ENCODE measurements around the gene NUP205. TPM values are rescaled to one million over a fixed set of nuclear protein-coding genes. Genes with fewer than 3 reads are reported as not detected.

NUP205 gene
- total RNA-seq, 2 donors from 2014 or later = 80.9 to 116 TPM

DNA sequence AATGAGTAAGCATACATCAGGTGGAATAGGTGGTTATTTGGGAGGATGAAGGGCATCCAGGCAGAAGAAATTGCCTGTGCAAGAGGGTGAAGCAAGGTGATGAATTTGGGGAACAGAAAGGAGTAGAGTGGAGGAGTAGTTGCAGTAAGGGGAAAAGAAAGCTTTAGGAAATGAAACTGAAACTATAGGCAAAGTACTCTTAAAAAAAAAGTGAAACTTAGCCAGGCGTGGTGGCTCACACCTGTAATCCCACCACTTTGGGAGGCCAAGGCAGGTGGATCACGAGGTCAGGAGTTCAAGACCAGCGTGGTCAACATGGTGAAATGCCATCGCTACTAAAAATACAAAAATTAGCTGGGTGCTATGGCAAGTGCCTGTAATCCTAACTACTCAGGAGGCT is 17.6 kb downstream of the NUP205 start:
- peaks cover 94% of the 10 kb centered on the region for H3K36me3 Mint-ChIP-seq (ENCODE audit: low read depth)
- H3K27me3 Mint-ChIP-seq = no peaks in the 10 kb centered on the region
- no peaks in the 10 kb centered on the region for H3K9me3 Mint-ChIP-seq
- H3K27ac Mint-ChIP-seq = peak overlapping the region; percentile 48
- H3K4me1 Mint-ChIP-seq = peaks cover 11% of the 10 kb centered on the region
- no peak for ATAC-seq (replicated peaks)
- H3K4me3 Mint-ChIP-seq = no peak overlapping the region

DNA sequence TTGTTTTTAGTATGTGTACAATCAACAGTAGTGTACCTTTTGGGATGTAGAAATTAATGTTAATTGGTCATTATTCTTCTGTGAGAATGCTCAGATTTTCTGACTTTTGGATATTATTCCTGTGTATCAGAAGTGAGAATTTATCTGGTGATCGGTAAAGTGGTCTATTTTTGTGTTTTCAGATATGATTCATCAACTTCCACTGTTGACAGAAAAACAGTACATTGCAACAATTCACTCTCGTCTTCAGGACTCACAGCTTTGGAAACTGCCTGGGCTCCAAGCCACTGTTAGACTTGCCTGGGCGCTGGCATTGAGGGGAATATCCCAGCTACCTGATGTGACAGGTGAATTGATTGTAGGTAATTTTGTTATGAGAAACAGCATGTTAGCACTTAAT is 20.9 kb downstream of the NUP205 start:
- Mint-ChIP-seq H3K27me3 (no peaks in the 10 kb centered on the region), H3K36me3 (ENCODE audit: low read depth) (peaks cover 99% of the 10 kb centered on the region), H3K27ac (no peak overlapping the region), H3K4me3 (no peak overlapping the region), H3K4me1 (peaks cover 11% of the 10 kb centered on the region), H3K9me3 (no peaks in the 10 kb centered on the region)
- no peak for ATAC-seq (replicated peaks)

GRCh38 chr7:135584362-135585353 is 26.9 kb downstream of the NUP205 start:
- no peaks in the 10 kb centered on the region for H3K27me3 Mint-ChIP-seq
- H3K9me3 Mint-ChIP-seq = no peaks in the 10 kb centered on the region
- ATAC-seq (replicated peaks) = no peak
- no peaks in the 10 kb centered on the region for H3K4me1 Mint-ChIP-seq
- no peak overlapping the region for H3K27ac Mint-ChIP-seq
- H3K36me3 Mint-ChIP-seq (ENCODE audit: low read depth) = peaks cover 99% of the 10 kb centered on the region
- no peak overlapping the region for H3K4me3 Mint-ChIP-seq

DNA sequence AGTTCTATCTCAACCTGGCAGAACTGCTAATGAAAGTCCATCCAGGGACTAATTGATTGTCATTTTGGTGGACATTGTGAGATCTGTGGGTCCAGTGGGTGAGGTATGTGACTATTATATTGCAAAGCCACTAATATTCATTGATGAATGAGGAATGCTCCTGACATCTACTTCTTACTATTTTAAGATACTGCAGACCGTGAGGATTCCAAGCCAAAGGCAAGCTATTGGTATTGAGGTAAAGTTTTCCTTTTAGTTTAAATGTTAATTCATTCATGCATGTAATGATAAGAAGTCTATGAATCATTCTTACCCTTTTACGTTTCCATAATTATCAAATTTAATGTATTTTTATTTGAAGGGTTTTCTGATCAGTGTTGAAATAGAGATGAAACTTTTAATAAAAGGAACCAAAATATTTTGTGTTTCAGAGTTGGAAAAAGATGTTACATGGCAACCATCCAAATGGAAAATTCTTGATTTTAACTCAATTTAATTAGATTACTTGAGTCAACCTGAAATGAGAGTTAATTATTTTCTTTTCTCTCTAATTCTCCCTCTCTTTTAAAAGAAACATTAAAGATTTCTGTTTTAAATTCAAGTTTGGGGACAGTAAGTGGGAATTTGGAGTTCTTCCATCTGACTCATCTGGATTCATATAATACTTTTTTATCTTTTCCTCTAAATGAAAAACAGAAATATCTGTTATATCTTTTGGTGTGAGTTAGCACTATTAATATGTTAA is 39.6 kb downstream of the NUP205 start:
- peaks cover 98% of the 10 kb centered on the region for H3K36me3 Mint-ChIP-seq (ENCODE audit: low read depth)
- no peaks in the 10 kb centered on the region for H3K27me3 Mint-ChIP-seq
- H3K27ac Mint-ChIP-seq = no peak overlapping the region
- ATAC-seq (replicated peaks) = no peak
- H3K4me1 Mint-ChIP-seq = no peaks in the 10 kb centered on the region
- H3K9me3 Mint-ChIP-seq = no peaks in the 10 kb centered on the region
- no peak overlapping the region for H3K4me3 Mint-ChIP-seq

DNA sequence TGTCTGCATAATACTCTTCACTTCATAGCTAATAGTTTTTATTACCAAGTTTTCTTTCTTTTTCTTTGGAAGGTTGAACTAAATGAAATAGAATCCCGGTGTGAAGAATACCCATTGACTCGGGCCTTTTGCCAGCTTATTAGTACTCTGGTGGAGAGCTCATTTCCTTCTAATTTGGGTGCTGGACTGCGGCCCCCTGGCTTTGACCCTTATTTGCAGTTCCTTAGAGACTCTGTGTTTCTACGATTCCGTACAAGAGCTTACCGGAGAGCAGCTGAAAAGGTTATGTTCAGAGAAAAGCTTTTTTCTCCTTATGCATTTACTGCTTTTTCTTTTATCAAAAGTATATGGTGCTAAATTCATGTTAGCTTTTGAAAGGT is 40.2 kb downstream of the NUP205 start:
- ATAC-seq (replicated peaks) = no peak
- Mint-ChIP-seq H3K4me1 (no peaks in the 10 kb centered on the region), H3K36me3 (ENCODE audit: low read depth) (peaks cover 98% of the 10 kb centered on the region), H3K4me3 (no peak overlapping the region), H3K9me3 (no peaks in the 10 kb centered on the region), H3K27me3 (no peaks in the 10 kb centered on the region), H3K27ac (no peak overlapping the region)

DNA sequence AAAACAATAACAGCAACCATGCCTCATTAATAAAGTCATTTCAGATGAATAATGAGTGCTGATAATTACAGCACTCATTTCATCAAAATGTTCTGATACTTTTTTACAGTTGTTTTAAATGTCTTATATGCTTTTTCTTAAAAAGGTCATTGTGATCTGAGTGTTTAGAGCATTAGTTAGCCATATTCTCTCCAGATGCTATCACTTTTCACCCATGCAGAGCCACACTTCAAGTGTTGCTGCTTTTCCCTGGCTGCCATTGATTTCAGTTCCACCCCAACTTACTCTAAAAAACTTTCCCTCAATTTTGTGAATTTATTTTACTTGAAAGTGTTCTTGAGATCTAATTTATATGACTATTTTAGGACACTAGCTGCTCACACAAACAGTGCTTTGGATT is 41.8 kb downstream of the NUP205 start:
- H3K27ac Mint-ChIP-seq = no peak overlapping the region
- H3K9me3 Mint-ChIP-seq = no peaks in the 10 kb centered on the region
- ATAC-seq (replicated peaks) = no peak
- H3K4me1 Mint-ChIP-seq = no peaks in the 10 kb centered on the region
- H3K4me3 Mint-ChIP-seq = no peak overlapping the region
- no peaks in the 10 kb centered on the region for H3K27me3 Mint-ChIP-seq
- peaks cover 98% of the 10 kb centered on the region for H3K36me3 Mint-ChIP-seq (ENCODE audit: low read depth)

- Mint-ChIP-seq H3K27me3 (no peaks in the 10 kb centered on the region), H3K36me3 (ENCODE audit: low read depth) (peaks cover 98% of the 10 kb centered on the region), H3K4me1 (no peaks in the 10 kb centered on the region), H3K4me3 (no peak overlapping the region), H3K9me3 (no peaks in the 10 kb centered on the region), H3K27ac (no peak overlapping the region)
- no peak for ATAC-seq (replicated peaks)
Measured at GRCh38 chr7:135600226-135600625, 42.5 kb downstream of the NUP205 start.

DNA sequence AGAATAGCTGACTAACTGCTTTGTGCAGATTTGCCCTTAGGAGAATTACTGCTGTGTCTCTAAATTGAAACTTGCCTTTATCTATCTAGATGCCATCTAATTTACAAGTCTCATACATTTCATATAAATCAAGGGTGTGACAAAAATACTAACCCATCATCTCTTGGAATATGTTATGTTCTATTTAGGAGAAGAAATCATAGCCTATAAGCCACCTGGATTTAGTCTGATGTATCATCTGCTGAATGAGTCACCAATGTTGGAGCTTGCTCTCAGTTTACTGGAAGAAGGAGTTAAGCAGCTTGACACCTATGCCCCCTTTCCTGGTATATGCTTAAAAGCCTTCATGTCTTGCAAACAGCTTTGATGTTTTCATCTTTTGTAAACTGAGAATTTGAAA is 43.5 kb downstream of the NUP205 start:
- H3K4me3 Mint-ChIP-seq = no peak overlapping the region
- H3K27me3 Mint-ChIP-seq = no peaks in the 10 kb centered on the region
- H3K36me3 Mint-ChIP-seq (ENCODE audit: low read depth) = peaks cover 98% of the 10 kb centered on the region
- no peak overlapping the region for H3K27ac Mint-ChIP-seq
- no peak for ATAC-seq (replicated peaks)
- H3K9me3 Mint-ChIP-seq = no peaks in the 10 kb centered on the region
- no peaks in the 10 kb centered on the region for H3K4me1 Mint-ChIP-seq

- H3K4me3 Mint-ChIP-seq = no peak overlapping the region
- H3K9me3 Mint-ChIP-seq = no peaks in the 10 kb centered on the region
- no peaks in the 10 kb centered on the region for H3K4me1 Mint-ChIP-seq
- no peak for ATAC-seq (replicated peaks)
- peaks cover 100% of the 10 kb centered on the region for H3K36me3 Mint-ChIP-seq (ENCODE audit: low read depth)
- no peaks in the 10 kb centered on the region for H3K27me3 Mint-ChIP-seq
- no peak overlapping the region for H3K27ac Mint-ChIP-seq
Measured at GRCh38 chr7:135602304-135602703, 44.6 kb downstream of the NUP205 start.

GRCh38 chr7:135616136-135616535 is 58.4 kb downstream of the NUP205 start:
- no peak for ATAC-seq (replicated peaks)
- Mint-ChIP-seq H3K27me3 (no peaks in the 10 kb centered on the region), H3K9me3 (no peaks in the 10 kb centered on the region), H3K4me3 (no peak overlapping the region), H3K4me1 (no peaks in the 10 kb centered on the region), H3K27ac (no peak overlapping the region), H3K36me3 (ENCODE audit: low read depth) (peaks cover 97% of the 10 kb centered on the region)

- Mint-ChIP-seq H3K4me1 (no peaks in the 10 kb centered on the region), H3K9me3 (no peaks in the 10 kb centered on the region), H3K4me3 (no peak overlapping the region), H3K27ac (peak overlapping the region; percentile 31), H3K36me3 (ENCODE audit: low read depth) (peaks cover 90% of the 10 kb centered on the region), H3K27me3 (no peaks in the 10 kb centered on the region)
- no peak for ATAC-seq (replicated peaks)
Measured at GRCh38 chr7:135617781-135618180, 60.1 kb downstream of the NUP205 start.

DNA sequence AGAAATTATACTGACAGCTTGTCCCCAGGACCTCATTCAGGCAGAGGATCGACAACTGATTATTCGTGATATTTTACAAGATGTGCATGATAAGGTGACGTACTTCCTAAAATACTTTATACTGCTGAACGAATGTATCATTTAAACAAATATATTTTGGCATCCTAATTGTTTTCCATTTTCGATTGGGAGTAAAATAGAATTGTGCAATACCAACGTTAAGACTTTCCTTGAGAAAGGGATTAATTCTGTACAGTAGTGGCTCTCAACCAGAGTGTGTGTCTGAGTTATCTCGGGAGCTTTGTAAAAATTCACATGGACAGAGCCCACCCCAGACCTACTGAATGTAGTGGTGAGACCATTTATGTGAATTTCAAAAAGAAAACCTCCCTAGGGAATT is 60.8 kb downstream of the NUP205 start:
- no peaks in the 10 kb centered on the region for H3K27me3 Mint-ChIP-seq
- peaks cover 90% of the 10 kb centered on the region for H3K36me3 Mint-ChIP-seq (ENCODE audit: low read depth)
- ATAC-seq (replicated peaks) = no peak

GRCh38 chr7:135620447-135620846 is 62.7 kb downstream of the NUP205 start:
- Mint-ChIP-seq H3K4me1 (no peaks in the 10 kb centered on the region), H3K27ac (no peak overlapping the region), H3K27me3 (no peaks in the 10 kb centered on the region), H3K36me3 (ENCODE audit: low read depth) (peaks cover 88% of the 10 kb centered on the region), H3K4me3 (no peak overlapping the region), H3K9me3 (no peaks in the 10 kb centered on the region)
- no peak for ATAC-seq (replicated peaks)

More for the DNA sequence above, 60.8 kb downstream of the NUP205 start:
- Mint-ChIP-seq H3K4me3 (no peak overlapping the region), H3K27ac (no peak overlapping the region), H3K4me1 (no peaks in the 10 kb centered on the region), H3K9me3 (no peaks in the 10 kb centered on the region)

DNA sequence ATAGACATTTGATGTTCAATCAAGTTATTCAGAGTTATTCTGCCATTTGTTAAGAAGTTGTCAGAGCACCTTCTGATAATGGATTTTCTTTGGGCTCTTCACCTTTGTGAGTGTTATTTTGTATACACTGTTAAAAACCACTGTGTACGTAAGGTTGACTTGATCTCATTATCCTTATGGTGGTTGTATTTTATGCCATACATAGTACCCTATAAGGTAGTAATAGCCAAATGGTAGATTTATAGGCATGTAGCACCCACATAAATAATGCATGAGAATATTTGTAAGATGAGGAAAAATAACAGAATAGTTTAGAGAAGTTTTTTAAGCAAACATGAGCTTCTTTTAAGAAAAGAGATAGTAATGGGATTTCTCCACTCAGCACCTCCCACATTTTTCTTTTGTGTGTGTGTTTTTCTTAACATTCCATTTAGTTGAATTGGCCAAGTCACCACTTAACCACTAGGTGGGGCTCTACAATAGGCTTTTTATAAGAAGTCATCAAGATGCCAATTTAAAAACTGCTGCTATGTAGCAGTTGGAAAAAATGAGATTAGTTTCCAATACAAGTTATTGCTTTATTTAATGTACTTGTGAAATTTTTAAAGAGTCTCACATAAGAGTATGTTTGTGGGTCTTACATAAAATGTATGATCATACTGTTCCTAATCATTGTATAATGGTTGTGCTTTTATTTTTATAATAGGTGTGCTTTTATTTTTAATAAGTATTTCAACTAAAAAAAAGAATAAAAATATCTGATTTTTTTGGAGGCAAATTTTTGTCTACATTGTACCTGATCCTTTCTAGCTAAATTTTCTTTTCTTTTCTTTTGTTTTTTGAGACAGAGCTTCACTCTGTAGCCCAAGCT is 63.5 kb downstream of the NUP205 start:
- Mint-ChIP-seq H3K4me3 (no peak overlapping the region), H3K27me3 (no peaks in the 10 kb centered on the region), H3K36me3 (ENCODE audit: low read depth) (peaks cover 88% of the 10 kb centered on the region), H3K9me3 (no peaks in the 10 kb centered on the region), H3K27ac (no peak overlapping the region), H3K4me1 (no peaks in the 10 kb centered on the region)
- ATAC-seq (replicated peaks) = no peak
